ENCODE measurements around the gene CCT2. TPM values are rescaled to one million over a fixed set of nuclear protein-coding genes. Genes with fewer than 3 reads are reported as not detected.

CCT2 gene
- total RNA-seq, 1 experiment from 2014 or later, result 345 TPM

GRCh38 chr12:69639400-69640016, 54.2 kb downstream of the CCT2 start:
- Histone ChIP-seq H3F3A (ENCODE audit: low read length, unreplicated experiment) (no peaks in the 10 kb centered on the region), H4K20me1 (ENCODE audit: low read length) (no peaks in the 10 kb centered on the region), H3K36me3 (ENCODE audit: low read depth, low read length) (no peaks in the 10 kb centered on the region), H3K27me3 (ENCODE audit: low read length) (no peaks in the 10 kb centered on the region), H3K9me2 (replicated peaks; ENCODE audit: low read length) (no peaks in the 10 kb centered on the region), H2AFZ (ENCODE audit: low read length) (peak overlapping the region; percentile 38; the same call in 1 of the 2 replicates), H3K79me2 (ENCODE audit: low read length) (no peaks in the 10 kb centered on the region), H3K9me3 (ENCODE audit: low read length) (no peaks in the 10 kb centered on the region), H3K9ac (ENCODE audit: low read length) (no peak overlapping the region), H3K27ac (ENCODE audit: low read length) (no peak overlapping the region), H3K4me3 (ENCODE audit: low read length) (no peak overlapping the region), H3K4me1 (ENCODE audit: insufficient read depth, low read length) (no peaks in the 10 kb centered on the region), H3K4me2 (ENCODE audit: low read length) (no peak overlapping the region)
- POLR2A ChIA-PET (ENCODE audit: unreplicated experiment), result interaction anchor here (0.6 kb wide), 1 partner anchor 177 kb away, joined by 9 read pairs; no protein-coding TSS in a partner anchor
- ATAC-seq (peak; percentile 97), DNase-seq (peak; percentile 82)
- no TSS peak for BruUV-seq (replicated peaks)
- intact Hi-C loops (cut with micrococcal nuclease), result loop anchor here (1.0 kb wide), 4 partner anchors 224 to 348 kb away; no protein-coding TSS in a partner anchor
- TF ChIP-seq EZH2phosphoT487 (IDR thresholded peaks at IDR 0.05; ENCODE audit: borderline replicate concordance, low read length) (no peak), CTCF (conservative IDR thresholded peaks at IDR 0.05; ENCODE audit: low read depth, low read length) (peak; percentile 93)
- CTCF ChIA-PET, result interaction anchor here (0.6 to 1.4 kb wide), 3 partner anchors 282 to 349 kb away, joined by 3 to 10 read pairs (median 3); no protein-coding TSS in a partner anchor

- no peak overlapping the region for H3K27ac ChIP-seq (ENCODE audit: low read length)
- no peak overlapping the region for H3K4me3 ChIP-seq (ENCODE audit: low read length)
- H3K36me3 ChIP-seq (ENCODE audit: low read depth, low read length), result no peaks in the 10 kb centered on the region
- no peak overlapping the region for H3K9ac ChIP-seq (ENCODE audit: low read length)
- no peak for TF ChIP-seq EZH2 (IDR thresholded peaks at IDR 0.05; ENCODE audit: low read length, unreplicated experiment)
- H3K9me3 ChIP-seq (ENCODE audit: low read length), result no peaks in the 10 kb centered on the region
- H3K27me3 ChIP-seq (ENCODE audit: low read length), result no peaks in the 10 kb centered on the region
- no peaks in the 10 kb centered on the region for H4K20me1 ChIP-seq (ENCODE audit: low read length)
- BruUV-seq (replicated peaks), result no TSS peak
- no peak overlapping the region for H3K4me2 ChIP-seq (ENCODE audit: low read length)
- CTCF ChIA-PET, result no interaction called here
- no peaks in the 10 kb centered on the region for H3F3A ChIP-seq (ENCODE audit: low read length, unreplicated experiment)
- intact Hi-C loops (cut with micrococcal nuclease), result no loop called here
- ATAC-seq (no peak), DNase-seq (no peak)
- H3K79me2 ChIP-seq (ENCODE audit: low read length), result no peaks in the 10 kb centered on the region
- no peaks in the 10 kb centered on the region for H3K4me1 ChIP-seq (ENCODE audit: insufficient read depth, low read length)
- POLR2A ChIA-PET (ENCODE audit: unreplicated experiment), result no interaction called here
- no peaks in the 10 kb centered on the region for H3K9me2 ChIP-seq (replicated peaks; ENCODE audit: low read length)
- no peak overlapping the region for H2AFZ ChIP-seq (ENCODE audit: low read length)
Measured at GRCh38 chr12:69641546-69641945, 56.3 kb downstream of the CCT2 start.

GRCh38 chr12:69642531-69642930, 57.3 kb downstream of the CCT2 start:
- no peak overlapping the region for H3K4me2 ChIP-seq (ENCODE audit: low read length)
- H3K9ac ChIP-seq (ENCODE audit: low read length), result no peak overlapping the region
- intact Hi-C loops (cut with micrococcal nuclease), result no loop called here
- no peaks in the 10 kb centered on the region for H3K9me3 ChIP-seq (ENCODE audit: low read length)
- TF ChIP-seq EZH2phosphoT487 (IDR thresholded peaks at IDR 0.05; ENCODE audit: borderline replicate concordance, low read length) (no peak), CTCF (conservative IDR thresholded peaks at IDR 0.05; ENCODE audit: low read depth, low read length) (no peak), EZH2 (IDR thresholded peaks at IDR 0.05; ENCODE audit: low read length, unreplicated experiment) (no peak)
- DNase-seq (no peak), ATAC-seq (no peak)
- POLR2A ChIA-PET (ENCODE audit: unreplicated experiment), result no interaction called here
- H3K36me3 ChIP-seq (ENCODE audit: low read depth, low read length), result no peaks in the 10 kb centered on the region
- no peak overlapping the region for H3K4me3 ChIP-seq (ENCODE audit: low read length)
- no peaks in the 10 kb centered on the region for H3F3A ChIP-seq (ENCODE audit: low read length, unreplicated experiment)
- no peaks in the 10 kb centered on the region for H3K79me2 ChIP-seq (ENCODE audit: low read length)
- no peak overlapping the region for H2AFZ ChIP-seq (ENCODE audit: low read length)
- H3K27ac ChIP-seq (ENCODE audit: low read length), result no peak overlapping the region
- no peaks in the 10 kb centered on the region for H4K20me1 ChIP-seq (ENCODE audit: low read length)
- CTCF ChIA-PET, result no interaction called here
- no peaks in the 10 kb centered on the region for H3K27me3 ChIP-seq (ENCODE audit: low read length)
- H3K4me1 ChIP-seq (ENCODE audit: insufficient read depth, low read length), result no peaks in the 10 kb centered on the region
- no peaks in the 10 kb centered on the region for H3K9me2 ChIP-seq (replicated peaks; ENCODE audit: low read length)
- BruUV-seq (replicated peaks), result no TSS peak
